ENCODE measurements around the gene TCP11. TPM values are rescaled to one million over a fixed set of nuclear protein-coding genes. Genes with fewer than 3 reads are reported as not detected.

TCP11 gene
- total RNA-seq, 1 donor from 2014 or later, result not detected

GRCh38 chr6:35173427-35174087 lies 32.4 kb upstream of the TCP11 start:
- no peak overlapping the region for H3K27ac ChIP-seq
- no peaks in the 10 kb centered on the region for H3K9me3 ChIP-seq
- H3K36me3 ChIP-seq, result no peaks in the 10 kb centered on the region
- no peaks in the 10 kb centered on the region for H3K27me3 ChIP-seq
- intact Hi-C loops (cut with DNase I), result no loop called here
- TF ChIP-seq CTCF (IDR thresholded peaks at IDR 0.05), result no peak
- no peak for TF ChIP-seq POLR2A (IDR thresholded peaks at IDR 0.05)
- TF ChIP-seq POLR2AphosphoS5 (IDR thresholded peaks at IDR 0.05; ENCODE audit: insufficient read depth in 1 of 2, low read depth in 1 of 2), result no peak
- no peak overlapping the region for H3K4me3 ChIP-seq
- H3K4me1 ChIP-seq, result no peaks in the 10 kb centered on the region
- peak in 1 of 2 donors; percentile 49 for DNase-seq (ENCODE audit: extremely low spot score in 2 of 2)

GRCh38 chr6:35173044-35173426 lies 31.9 kb upstream of the TCP11 start:
- TF ChIP-seq POLR2AphosphoS5 (IDR thresholded peaks at IDR 0.05; ENCODE audit: insufficient read depth in 1 of 2, low read depth in 1 of 2) (no peak), CTCF (IDR thresholded peaks at IDR 0.05) (no peak), POLR2A (IDR thresholded peaks at IDR 0.05) (no peak)

GRCh38 chr6:35170891-35171290 lies 29.8 kb upstream of the TCP11 start:
- Histone ChIP-seq H3K36me3 (no peaks in the 10 kb centered on the region), H3K9me3 (no peaks in the 10 kb centered on the region), H3K27ac (no peak overlapping the region), H3K4me3 (no peak overlapping the region), H3K27me3 (no peaks in the 10 kb centered on the region), H3K4me1 (no peaks in the 10 kb centered on the region)
- no peak for TF ChIP-seq CTCF (IDR thresholded peaks at IDR 0.05)
- TF ChIP-seq POLR2AphosphoS5 (IDR thresholded peaks at IDR 0.05; ENCODE audit: insufficient read depth in 1 of 2, low read depth in 1 of 2), result no peak
- no peak for DNase-seq (ENCODE audit: extremely low spot score in 2 of 2)
- intact Hi-C loops (cut with DNase I), result no loop called here

More at GRCh38 chr6:35173044-35173426, 31.9 kb upstream of the TCP11 start:
- intact Hi-C loops (cut with DNase I), result no loop called here
- Histone ChIP-seq H3K4me1 (no peaks in the 10 kb centered on the region), H3K9me3 (no peaks in the 10 kb centered on the region), H3K4me3 (no peak overlapping the region), H3K36me3 (no peaks in the 10 kb centered on the region), H3K27me3 (no peaks in the 10 kb centered on the region), H3K27ac (no peak overlapping the region)
- no peak for DNase-seq (ENCODE audit: extremely low spot score in 2 of 2)

GRCh38 chr6:35170166-35170565 lies 29.0 kb upstream of the TCP11 start:
- H3K36me3 ChIP-seq, result no peaks in the 10 kb centered on the region
- H3K9me3 ChIP-seq, result no peaks in the 10 kb centered on the region
- no peak overlapping the region for H3K4me3 ChIP-seq
- no peaks in the 10 kb centered on the region for H3K4me1 ChIP-seq
- DNase-seq (ENCODE audit: extremely low spot score in 2 of 2), result no peak
- TF ChIP-seq CTCF (IDR thresholded peaks at IDR 0.05), result no peak
- TF ChIP-seq POLR2AphosphoS5 (IDR thresholded peaks at IDR 0.05; ENCODE audit: insufficient read depth in 1 of 2, low read depth in 1 of 2), result no peak
- no peak for TF ChIP-seq POLR2A (IDR thresholded peaks at IDR 0.05)
- H3K27me3 ChIP-seq, result no peaks in the 10 kb centered on the region
- H3K27ac ChIP-seq, result no peak overlapping the region
- intact Hi-C loops (cut with DNase I), result no loop called here

GRCh38 chr6:35168461-35168861 lies 27.3 kb upstream of the TCP11 start:
- intact Hi-C loops (cut with DNase I), result no loop called here
- H3K9me3 ChIP-seq, result no peaks in the 10 kb centered on the region
- no peaks in the 10 kb centered on the region for H3K4me1 ChIP-seq
- H3K27ac ChIP-seq, result no peak overlapping the region
- H3K27me3 ChIP-seq, result no peaks in the 10 kb centered on the region
- no peak for DNase-seq (ENCODE audit: extremely low spot score in 2 of 2)
- H3K36me3 ChIP-seq, result no peaks in the 10 kb centered on the region
- TF ChIP-seq CTCF (IDR thresholded peaks at IDR 0.05), result no peak
- TF ChIP-seq POLR2A (IDR thresholded peaks at IDR 0.05), result no peak
- no peak for TF ChIP-seq POLR2AphosphoS5 (IDR thresholded peaks at IDR 0.05; ENCODE audit: insufficient read depth in 1 of 2, low read depth in 1 of 2)
- H3K4me3 ChIP-seq, result no peak overlapping the region

All from vagina (tissue), 2 donors.